ENCODE data around the gene CMIP. TPM values are rescaled to one million over a fixed set of nuclear protein-coding genes. Genes with fewer than 3 reads are reported as not detected.
A peak's percentile ranks its signal among the peaks of the same experiment; 100 is the strongest.

Gene CMIP
- total and polyA plus RNA-seq, 3 donors from 2014 or later = 34.9 to 72.5 (median 42.0) TPM

- no peaks in the 10 kb centered on the region for H3K27me3 ChIP-seq
- peak overlapping the region; percentile 48 to 52 for H3K4me3 ChIP-seq
- no peak for TF ChIP-seq POLR2A (IDR thresholded peaks at IDR 0.05)
- TF ChIP-seq, protein P1, sequence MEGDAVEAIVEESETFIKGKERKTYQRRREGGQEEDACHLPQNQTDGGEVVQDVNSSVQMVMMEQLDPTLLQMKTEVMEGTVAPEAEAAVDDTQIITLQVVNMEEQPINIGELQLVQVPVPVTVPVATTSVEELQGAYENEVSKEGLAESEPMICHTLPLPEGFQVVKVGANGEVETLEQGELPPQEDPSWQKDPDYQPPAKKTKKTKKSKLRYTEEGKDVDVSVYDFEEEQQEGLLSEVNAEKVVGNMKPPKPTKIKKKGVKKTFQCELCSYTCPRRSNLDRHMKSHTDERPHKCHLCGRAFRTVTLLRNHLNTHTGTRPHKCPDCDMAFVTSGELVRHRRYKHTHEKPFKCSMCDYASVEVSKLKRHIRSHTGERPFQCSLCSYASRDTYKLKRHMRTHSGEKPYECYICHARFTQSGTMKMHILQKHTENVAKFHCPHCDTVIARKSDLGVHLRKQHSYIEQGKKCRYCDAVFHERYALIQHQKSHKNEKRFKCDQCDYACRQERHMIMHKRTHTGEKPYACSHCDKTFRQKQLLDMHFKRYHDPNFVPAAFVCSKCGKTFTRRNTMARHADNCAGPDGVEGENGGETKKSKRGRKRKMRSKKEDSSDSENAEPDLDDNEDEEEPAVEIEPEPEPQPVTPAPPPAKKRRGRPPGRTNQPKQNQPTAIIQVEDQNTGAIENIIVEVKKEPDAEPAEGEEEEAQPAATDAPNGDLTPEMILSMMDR (IDR thresholded peaks at IDR 0.05) = no peak
- DNase-seq = peak; percentile 84
- WGBS, 2 donors = 19 to 24% methylated on average over 25 to 33 of the region's 33 CpGs
- H3K4me1 ChIP-seq = no peaks in the 10 kb centered on the region
- no peaks in the 10 kb centered on the region for H3K36me3 ChIP-seq (ENCODE audit: low read depth, missing control alignments)
- intact Hi-C loops (cut with DNase I; ENCODE audit: low total_unique reads) = no loop called here
- no peaks in the 10 kb centered on the region for H3K9me3 ChIP-seq
- no peak overlapping the region for H3K27ac ChIP-seq
Observed at GRCh38 chr16:81745704-81746558, 301.3 kb downstream of the CMIP start.

- no peaks in the 10 kb centered on the region for H3K27me3 ChIP-seq
- no peaks in the 10 kb centered on the region for H3K4me1 ChIP-seq
- 39 to 44% methylated on average over 5 of the region's 5 CpGs for WGBS, 2 donors
- H3K27ac ChIP-seq = no peak overlapping the region
- TF ChIP-seq, protein P1 (IDR thresholded peaks at IDR 0.05) = no peak
- no peak for TF ChIP-seq POLR2A (IDR thresholded peaks at IDR 0.05)
- no peaks in the 10 kb centered on the region for H3K9me3 ChIP-seq
- no peaks in the 10 kb centered on the region for H3K36me3 ChIP-seq (ENCODE audit: low read depth, missing control alignments)
- no peak for DNase-seq
- intact Hi-C loops (cut with DNase I; ENCODE audit: low total_unique reads) = no loop called here
- H3K4me3 ChIP-seq = peak overlapping the region; percentile 48 to 52
Observed at GRCh38 chr16:81746566-81746965, 302.0 kb downstream of the CMIP start.

GRCh38 chr16:81748476-81749198 is 304.0 kb downstream of the CMIP start:
- H3K4me3 ChIP-seq = no peak overlapping the region
- no peaks in the 10 kb centered on the region for H3K4me1 ChIP-seq
- intact Hi-C loops (cut with DNase I; ENCODE audit: low total_unique reads) = no loop called here
- no peaks in the 10 kb centered on the region for H3K36me3 ChIP-seq (ENCODE audit: low read depth, missing control alignments)
- no peak overlapping the region for H3K27ac ChIP-seq
- 69 to 71% methylated on average over 7 of the region's 7 CpGs for WGBS, 2 donors
- no peaks in the 10 kb centered on the region for H3K9me3 ChIP-seq
- DNase-seq = no peak
- TF ChIP-seq, protein P1 (IDR thresholded peaks at IDR 0.05) = no peak
- no peak for TF ChIP-seq POLR2A (IDR thresholded peaks at IDR 0.05)
- no peaks in the 10 kb centered on the region for H3K27me3 ChIP-seq

- peak; percentile 43 for DNase-seq
- no peak for TF ChIP-seq POLR2A (IDR thresholded peaks at IDR 0.05)
- TF ChIP-seq, protein P1 (IDR thresholded peaks at IDR 0.05) = no peak
- WGBS, 2 donors = 59 to 70% methylated on average over 8 to 10 of the region's 13 CpGs
- Histone ChIP-seq H3K4me3 (no peak overlapping the region), H3K27ac (no peak overlapping the region), H3K9me3 (no peaks in the 10 kb centered on the region), H3K4me1 (no peaks in the 10 kb centered on the region), H3K36me3 (ENCODE audit: low read depth, missing control alignments) (no peaks in the 10 kb centered on the region), H3K27me3 (no peaks in the 10 kb centered on the region)
- intact Hi-C loops (cut with DNase I; ENCODE audit: low total_unique reads) = no loop called here
Observed at GRCh38 chr16:81752225-81752875, 307.7 kb downstream of the CMIP start.
